K562 (cell line): ENCODE results near the gene MRNIP.

Experiments used
- BRCA1 ChIP-seq, 2 experiments: fragments of 450-650 bp in 1 of 2; sonication (generic) in 1 of 2; formaldehyde crosslinking in 1 of 2; IDR thresholded peaks; 2 replicates each; pipeline versions ENCODE4 v1.5.0 to v1.6.1; 2017 to 2020; ENCODE audit warnings: mild to moderate bottlenecking in 1 of 2, missing genetic modification reagents in 1 of 2
- CHD2 ChIP-seq: IDR thresholded peaks from 2 replicates; pipeline ENCODE4 v1.6.1; 2011; ENCODE audit warnings: low read depth, low read length
- FOXK1 ChIP-seq: sonication (generic); formaldehyde crosslinking; IDR thresholded peaks from 2 replicates; pipeline ENCODE4 v1.8.0; 2022; ENCODE audit warnings: missing genetic modification reagents, mild to moderate bottlenecking, borderline replicate concordance
- MEF2A ChIP-seq: IDR thresholded peaks from 2 replicates; pipeline ENCODE4 v1.6.1; 2011; ENCODE audit warnings: low read depth, mild to moderate bottlenecking, low read length, moderate library complexity; ENCODE audit not compliant: control insufficient read depth
- MXI1 ChIP-seq: IDR thresholded peaks from 2 replicates; pipeline ENCODE4 v1.6.1; 2011; ENCODE audit warnings: low read depth, mild to moderate bottlenecking, improper control_type of control experiment, low read length
- PML ChIP-seq: IDR thresholded peaks from 2 replicates; pipeline ENCODE4 v1.6.1; 2012; ENCODE audit warnings: low read length, inconsistent platforms
- RFX5 ChIP-seq: IDR thresholded peaks from 2 replicates; pipeline ENCODE4 v1.6.1; 2011; ENCODE audit warnings: low read depth, mild to moderate bottlenecking, improper control_type of control experiment, low read length
- SMARCB1 ChIP-seq: IDR thresholded peaks from 2 replicates; pipeline ENCODE4 v1.6.1; 2011; ENCODE audit warnings: improper control_type of control experiment, low read depth; ENCODE audit not compliant: insufficient read length
- SP1 ChIP-seq: sonication (generic); formaldehyde crosslinking; IDR thresholded peaks from 2 replicates; pipeline ENCODE4 v1.8.1; 2022; ENCODE audit warnings: mild to moderate bottlenecking, missing genetic modification reagents
- ZBTB1 ChIP-seq: sonication (generic); formaldehyde crosslinking; IDR thresholded peaks from 2 replicates; pipeline ENCODE4 v1.8.1; 2023; ENCODE audit warnings: missing genetic modification reagents, low read depth, mild to moderate bottlenecking, borderline replicate concordance
- TF ChIP-seq, protein P1 (sequence below), 2 experiments: fragments of 450-650 bp; formaldehyde crosslinking in 1 of 2; IDR thresholded peaks; 2 replicates each; pipeline versions ENCODE4 v1.4.0 to v1.6.1; 2014 to 2020; ENCODE audit warnings: mild to moderate bottlenecking in 2 of 2, borderline replicate concordance in 1 of 2, low read depth in 1 of 2

DNA sequence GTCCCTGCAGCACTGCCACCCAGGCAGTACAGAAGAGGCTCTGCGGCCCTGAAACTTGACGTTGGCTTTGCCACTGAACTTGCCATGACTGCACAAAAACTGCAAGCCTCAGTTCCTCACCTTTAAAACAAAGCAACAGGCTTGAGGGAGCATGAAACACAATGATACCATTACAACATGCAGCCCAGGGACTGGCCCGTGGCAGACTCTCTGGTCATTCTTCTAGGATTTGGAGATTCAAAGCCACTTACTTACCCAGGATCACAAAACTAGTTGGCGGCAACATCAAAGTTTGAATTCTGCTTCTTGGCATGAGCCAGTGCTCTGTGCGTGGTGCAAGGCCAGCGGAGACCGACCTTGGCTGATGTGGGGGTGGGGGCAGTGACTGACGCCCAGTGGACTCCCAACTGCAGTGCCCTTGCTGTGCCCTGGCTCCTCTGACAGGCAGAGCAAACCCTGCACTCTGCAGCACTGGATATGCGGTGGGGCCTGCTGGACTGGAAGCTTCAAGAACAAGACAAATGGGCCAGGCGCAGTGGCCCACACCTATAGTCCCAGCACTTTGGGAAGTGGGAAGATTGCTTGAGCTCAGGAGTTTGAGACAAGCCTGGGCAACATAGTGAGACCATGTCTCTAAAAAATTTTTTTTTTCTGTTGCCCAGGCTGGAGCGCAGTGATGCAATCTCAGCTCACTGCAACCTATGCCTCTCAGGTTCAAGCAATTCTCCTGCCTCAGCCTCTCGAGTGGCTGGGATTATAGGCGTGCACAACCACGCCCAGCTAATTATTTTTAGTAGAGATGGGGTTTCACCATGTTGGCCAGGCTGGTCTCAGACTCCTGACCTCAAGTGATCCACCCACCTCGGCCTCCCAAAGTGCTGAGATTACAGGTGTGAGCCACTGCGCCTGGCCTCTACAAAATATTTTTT, 19.0 kb downstream of the MRNIP start:
- TF ChIP-seq RFX5 (no peak), FOXK1 (CRISPR knock-in tag) (no peak), BRCA1 (IDR thresholded peaks at IDR 0.05) (no peak), BRCA1 (CRISPR knock-in tag; IDR thresholded peaks at IDR 0.05) (no peak), ZBTB1 (CRISPR knock-in tag) (no peak), SP1 (CRISPR knock-in tag) (no peak), SMARCB1 (no peak), CHD2 (no peak), MEF2A (no peak), PML (no peak), MXI1 (no peak)
- TF ChIP-seq, protein P1, sequence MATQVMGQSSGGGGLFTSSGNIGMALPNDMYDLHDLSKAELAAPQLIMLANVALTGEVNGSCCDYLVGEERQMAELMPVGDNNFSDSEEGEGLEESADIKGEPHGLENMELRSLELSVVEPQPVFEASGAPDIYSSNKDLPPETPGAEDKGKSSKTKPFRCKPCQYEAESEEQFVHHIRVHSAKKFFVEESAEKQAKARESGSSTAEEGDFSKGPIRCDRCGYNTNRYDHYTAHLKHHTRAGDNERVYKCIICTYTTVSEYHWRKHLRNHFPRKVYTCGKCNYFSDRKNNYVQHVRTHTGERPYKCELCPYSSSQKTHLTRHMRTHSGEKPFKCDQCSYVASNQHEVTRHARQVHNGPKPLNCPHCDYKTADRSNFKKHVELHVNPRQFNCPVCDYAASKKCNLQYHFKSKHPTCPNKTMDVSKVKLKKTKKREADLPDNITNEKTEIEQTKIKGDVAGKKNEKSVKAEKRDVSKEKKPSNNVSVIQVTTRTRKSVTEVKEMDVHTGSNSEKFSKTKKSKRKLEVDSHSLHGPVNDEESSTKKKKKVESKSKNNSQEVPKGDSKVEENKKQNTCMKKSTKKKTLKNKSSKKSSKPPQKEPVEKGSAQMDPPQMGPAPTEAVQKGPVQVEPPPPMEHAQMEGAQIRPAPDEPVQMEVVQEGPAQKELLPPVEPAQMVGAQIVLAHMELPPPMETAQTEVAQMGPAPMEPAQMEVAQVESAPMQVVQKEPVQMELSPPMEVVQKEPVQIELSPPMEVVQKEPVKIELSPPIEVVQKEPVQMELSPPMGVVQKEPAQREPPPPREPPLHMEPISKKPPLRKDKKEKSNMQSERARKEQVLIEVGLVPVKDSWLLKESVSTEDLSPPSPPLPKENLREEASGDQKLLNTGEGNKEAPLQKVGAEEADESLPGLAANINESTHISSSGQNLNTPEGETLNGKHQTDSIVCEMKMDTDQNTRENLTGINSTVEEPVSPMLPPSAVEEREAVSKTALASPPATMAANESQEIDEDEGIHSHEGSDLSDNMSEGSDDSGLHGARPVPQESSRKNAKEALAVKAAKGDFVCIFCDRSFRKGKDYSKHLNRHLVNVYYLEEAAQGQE (IDR thresholded peaks at IDR 0.05; ENCODE audit: borderline replicate concordance), result no peak
- TF ChIP-seq, protein P1 (CRISPR knock-in tag; IDR thresholded peaks at IDR 0.05; ENCODE audit: low read depth), result no peak
